SJCRH30 (cell line): ENCODE measurements around the gene PLGRKT. TPM values are rescaled to one million over a fixed set of nuclear protein-coding genes. Genes with fewer than 3 reads are reported as not detected.

Source experiments
- DNase-seq, 2 experiments: peaks; one replicate each; pipeline ENCODE4 v3.0.0-alpha.2; 2015 to 2020
- H3K27ac ChIP-seq: fragments of 250-450 bp; sonication (Bioruptor Pico); 2 replicates; pipeline ENCODE4 v1.5.1; 2020; ENCODE audit warnings: mild to moderate bottlenecking, moderate library complexity
- H3K27me3 ChIP-seq: fragments of 250-450 bp; sonication (Bioruptor Pico); 2 replicates; pipeline ENCODE4 v1.5.1; 2020; ENCODE audit warnings: mild to moderate bottlenecking, moderate library complexity
- H3K36me3 ChIP-seq: fragments of 250-450 bp; sonication (Bioruptor Pico); 2 replicates; pipeline ENCODE4 v1.5.1; 2020; ENCODE audit warnings: mild to moderate bottlenecking, moderate library complexity
- H3K4me1 ChIP-seq: fragments of 250-450 bp; sonication (Bioruptor Pico); 2 replicates; pipeline ENCODE4 v1.5.1; 2020; ENCODE audit warnings: mild to moderate bottlenecking, moderate library complexity
- H3K4me3 ChIP-seq: fragments of 250-450 bp; sonication (Bioruptor Pico); 2 replicates; pipeline ENCODE4 v1.5.1; 2020; ENCODE audit warnings: mild to moderate bottlenecking, moderate library complexity
- H3K9me3 ChIP-seq: fragments of 250-450 bp; sonication (Bioruptor Pico); replicated peaks from 2 replicates; pipeline ENCODE4 v1.5.1; 2020; ENCODE audit warnings: mild to moderate bottlenecking, moderate library complexity
- total RNA-seq: library from RNA; depleted of rRNA; stranded (reverse); fragments of >200 nt; shearing (Covaris generic); gene quantifications from 2 replicates; pipeline ENCODE4 v1.2.3, GENCODE V29; 2014

PLGRKT gene
- total RNA-seq, 1 experiment from 2014 or later, result 9.8 TPM

DNA sequence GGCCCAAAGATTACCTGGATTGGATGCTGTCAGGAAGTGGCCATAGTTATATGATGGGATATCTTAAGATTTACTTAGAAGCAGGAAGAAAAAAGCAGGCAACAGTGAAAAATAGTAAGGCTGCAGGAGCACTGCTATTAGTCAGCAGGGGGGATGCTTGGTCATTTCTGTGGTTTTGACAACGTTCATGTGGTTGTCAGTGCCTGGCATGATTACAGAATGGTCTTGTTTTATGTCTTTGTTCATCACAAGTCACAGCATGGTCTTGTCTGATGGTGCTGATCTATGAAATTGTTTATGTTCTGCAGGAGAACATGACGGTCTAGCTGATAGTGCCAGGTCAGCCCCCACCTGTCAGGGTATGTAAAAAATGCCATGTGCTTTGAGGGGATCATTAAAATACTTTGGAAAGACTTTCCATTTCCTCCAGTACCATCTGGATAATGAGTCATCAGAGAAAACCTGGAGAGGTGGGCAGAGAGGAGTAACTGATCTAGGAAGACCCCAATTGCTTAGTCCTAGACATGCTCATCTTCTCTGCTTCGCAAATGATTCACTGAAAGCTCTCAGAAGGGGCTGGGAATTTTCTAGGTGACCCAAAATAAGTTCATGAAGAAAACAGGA is 48.5 kb downstream of the PLGRKT start:
- H3K27me3 ChIP-seq, result no peaks in the 10 kb centered on the region

DNA sequence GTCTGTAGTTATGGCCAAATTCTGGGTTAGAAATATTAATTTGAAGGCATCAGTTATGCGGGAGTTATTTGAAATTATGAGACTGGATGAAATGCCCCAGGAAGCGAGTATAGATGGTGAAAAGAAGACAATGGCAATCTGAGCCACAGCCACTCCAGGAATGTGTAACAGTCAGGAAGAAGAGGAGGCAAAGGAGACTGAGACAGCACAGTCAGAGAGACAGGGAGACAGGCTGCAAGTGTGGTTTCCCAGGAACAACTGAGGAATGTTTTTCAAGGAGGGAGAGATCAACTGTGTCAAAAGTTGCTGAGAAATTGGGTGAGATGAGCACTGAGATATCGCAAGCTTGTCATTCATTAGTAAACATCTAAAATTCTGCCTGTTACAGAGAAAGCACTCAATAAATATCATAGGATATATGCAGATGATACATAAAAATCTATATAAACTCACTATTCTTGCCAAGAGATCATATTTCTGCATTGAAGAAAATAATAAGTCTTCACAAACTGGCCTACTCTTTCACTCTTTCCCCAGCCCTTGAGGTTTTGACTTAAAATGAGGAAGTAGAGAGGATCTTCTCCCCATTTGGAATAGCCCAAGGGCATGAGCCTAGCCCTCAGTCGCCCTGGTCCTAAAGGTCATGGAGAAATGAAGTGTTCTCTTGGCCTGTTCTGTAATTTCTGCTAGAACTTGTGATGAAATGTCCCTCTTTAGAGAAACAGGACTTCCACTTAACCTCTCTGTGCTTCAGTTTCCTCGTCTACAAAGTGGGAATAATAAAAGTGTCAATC is 49.5 kb downstream of the PLGRKT start:
- no peak for DNase-seq
- Histone ChIP-seq H3K27ac (no peak overlapping the region), H3K36me3 (no peaks in the 10 kb centered on the region), H3K4me1 (peaks cover 15% of the 10 kb centered on the region), H3K4me3 (no peak overlapping the region), H3K9me3 (no peaks in the 10 kb centered on the region), H3K27me3 (no peaks in the 10 kb centered on the region)

More for the DNA sequence above, 48.5 kb downstream of the PLGRKT start:
- Histone ChIP-seq H3K4me1 (peaks cover 15% of the 10 kb centered on the region), H3K36me3 (no peaks in the 10 kb centered on the region), H3K27ac (no peak overlapping the region; the same call in 1 of the 2 replicates), H3K4me3 (no peak overlapping the region), H3K9me3 (no peaks in the 10 kb centered on the region)
- DNase-seq, result peak; percentile 47 to 48

DNA sequence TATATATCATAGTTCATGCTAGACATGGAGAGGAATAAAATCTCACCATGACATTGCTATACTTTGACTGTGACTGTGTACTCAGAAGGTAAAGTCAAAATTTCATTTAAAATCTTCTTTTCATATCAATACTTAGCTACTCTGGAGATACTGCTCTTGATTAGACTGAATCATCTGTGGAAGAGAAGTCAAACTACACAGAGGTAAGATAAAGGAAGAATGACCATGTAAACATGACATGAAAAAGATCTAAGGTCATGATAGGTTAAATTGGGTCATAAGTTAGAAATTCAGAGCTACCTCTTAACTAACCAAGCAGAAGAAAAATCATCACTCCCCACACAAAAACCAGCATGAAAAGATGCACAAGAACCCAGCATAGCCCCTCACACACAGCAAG is 53.3 kb downstream of the PLGRKT start:
- no peaks in the 10 kb centered on the region for H3K9me3 ChIP-seq
- peaks cover 11% of the 10 kb centered on the region for H3K4me1 ChIP-seq
- no peak overlapping the region for H3K4me3 ChIP-seq
- no peak overlapping the region for H3K27ac ChIP-seq
- H3K27me3 ChIP-seq, result no peaks in the 10 kb centered on the region
- H3K36me3 ChIP-seq, result no peaks in the 10 kb centered on the region
- no peak for DNase-seq

DNA sequence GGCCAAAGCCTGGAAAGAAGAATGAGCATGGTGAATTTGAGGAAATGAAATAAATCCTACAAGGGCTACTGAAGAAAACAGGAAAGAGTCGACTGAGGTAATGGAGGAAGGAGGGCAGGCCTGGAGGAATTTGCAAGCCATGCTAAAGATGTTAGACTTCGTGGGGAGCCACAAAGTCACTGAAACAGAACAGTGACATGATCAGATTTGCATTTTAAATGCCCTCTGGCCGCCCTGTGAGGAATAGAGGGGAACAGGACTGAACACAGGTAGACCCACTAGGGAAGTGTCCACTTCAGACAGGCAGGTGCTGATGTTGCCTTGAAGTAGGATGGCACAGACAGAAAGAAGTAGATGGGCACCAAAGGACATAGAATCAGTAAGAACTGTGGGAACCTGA is 55.2 kb downstream of the PLGRKT start:
- no peaks in the 10 kb centered on the region for H3K36me3 ChIP-seq
- no peaks in the 10 kb centered on the region for H3K27me3 ChIP-seq
- DNase-seq, result no peak
- H3K4me1 ChIP-seq, result no peaks in the 10 kb centered on the region
- H3K4me3 ChIP-seq, result no peak overlapping the region
- H3K27ac ChIP-seq, result no peak overlapping the region
- no peaks in the 10 kb centered on the region for H3K9me3 ChIP-seq

DNA sequence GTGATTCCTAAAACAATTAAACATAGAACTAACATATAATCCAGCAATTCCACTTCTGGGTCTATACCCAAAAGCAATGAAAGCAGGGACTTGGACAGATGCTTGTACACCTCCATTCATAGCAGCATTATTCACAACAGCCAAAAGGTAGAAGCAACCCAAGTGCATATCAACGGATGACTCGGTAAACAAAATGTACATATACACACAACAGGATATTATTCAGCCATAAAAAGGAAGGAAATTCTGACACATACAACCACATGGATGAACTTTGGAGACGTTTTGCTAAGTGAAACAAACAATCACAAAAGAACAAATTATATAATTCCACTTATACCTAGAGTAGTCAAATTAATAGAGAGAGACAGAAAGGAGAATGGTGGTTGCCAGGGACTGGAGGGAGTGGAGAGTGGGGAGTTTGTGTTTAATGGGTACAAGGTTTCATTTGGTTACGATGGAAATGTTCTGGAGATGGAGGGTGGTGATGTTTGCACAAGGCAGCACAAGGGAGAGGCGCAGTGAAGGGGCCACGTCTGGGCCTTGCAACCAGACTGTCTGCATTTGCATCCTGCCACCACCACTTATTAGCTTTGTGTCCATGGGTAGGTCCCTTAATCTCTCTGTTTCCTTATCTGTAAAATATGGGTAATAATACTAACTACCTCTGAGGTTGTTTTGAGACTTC is 61.8 kb downstream of the PLGRKT start:
- Histone ChIP-seq H3K9me3 (no peaks in the 10 kb centered on the region), H3K27ac (no peak overlapping the region), H3K27me3 (no peaks in the 10 kb centered on the region), H3K4me3 (no peak overlapping the region), H3K4me1 (no peaks in the 10 kb centered on the region), H3K36me3 (no peaks in the 10 kb centered on the region)
- DNase-seq, result no peak

DNA sequence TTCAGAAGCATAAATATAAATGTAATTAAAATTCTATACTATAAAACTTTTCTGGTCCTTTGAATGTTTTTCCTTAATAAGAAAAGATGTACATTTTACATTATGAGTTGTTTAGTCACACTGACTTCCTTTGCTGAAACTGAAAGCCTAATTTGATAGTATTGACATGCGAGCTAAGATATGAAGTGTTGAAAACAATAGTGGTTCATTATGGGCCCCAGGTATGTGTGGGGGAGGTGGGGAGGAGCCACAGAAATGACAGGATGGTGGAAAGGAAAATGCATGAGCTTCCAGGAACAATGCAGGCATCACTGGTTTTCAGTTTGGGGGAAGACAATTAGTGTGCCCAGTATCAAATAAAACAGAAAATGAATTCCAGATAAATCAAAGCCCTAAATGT is 62.6 kb downstream of the PLGRKT start:
- H3K4me1 ChIP-seq, result no peaks in the 10 kb centered on the region
- no peak for DNase-seq
- H3K36me3 ChIP-seq, result no peaks in the 10 kb centered on the region
- no peak overlapping the region for H3K27ac ChIP-seq
- no peak overlapping the region for H3K4me3 ChIP-seq
- H3K9me3 ChIP-seq, result no peaks in the 10 kb centered on the region
- H3K27me3 ChIP-seq, result no peaks in the 10 kb centered on the region

DNA sequence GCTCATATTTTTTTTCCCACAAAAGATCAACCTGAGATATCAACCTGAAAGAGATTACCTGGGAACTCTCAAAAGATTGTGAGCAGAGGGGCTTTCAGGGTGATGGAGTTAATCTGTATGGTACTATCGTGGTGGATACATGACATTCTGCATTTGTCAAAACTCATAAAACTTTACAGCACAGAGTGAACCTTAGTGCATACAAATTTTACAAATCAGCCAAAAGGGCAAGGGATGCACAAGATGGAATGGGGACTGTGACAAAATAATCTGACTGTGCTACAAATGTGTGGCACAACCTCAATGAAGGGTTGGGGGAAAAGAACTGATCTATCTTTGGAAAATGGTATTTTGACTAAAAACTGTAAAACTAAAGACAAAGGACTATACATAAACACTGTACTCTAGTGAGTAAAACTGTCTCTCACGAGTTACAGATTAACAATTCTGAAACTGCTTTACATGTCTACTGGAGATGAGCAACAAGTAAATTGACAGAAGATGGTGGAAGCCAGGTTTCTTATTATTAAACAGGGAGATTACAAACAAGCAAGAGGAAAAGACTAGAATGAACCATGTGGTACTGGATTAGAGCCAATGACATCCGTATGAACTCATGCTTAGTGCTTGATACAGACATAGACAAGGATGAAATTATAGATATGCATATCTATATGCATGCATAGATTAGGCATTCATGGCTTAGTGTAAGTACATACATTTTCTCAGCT is 73.3 kb downstream of the PLGRKT start:
- no peak for DNase-seq
- Histone ChIP-seq H3K27ac (no peak overlapping the region), H3K4me3 (no peak overlapping the region), H3K27me3 (no peaks in the 10 kb centered on the region), H3K9me3 (no peaks in the 10 kb centered on the region), H3K36me3 (no peaks in the 10 kb centered on the region), H3K4me1 (peaks cover 25% of the 10 kb centered on the region)

DNA sequence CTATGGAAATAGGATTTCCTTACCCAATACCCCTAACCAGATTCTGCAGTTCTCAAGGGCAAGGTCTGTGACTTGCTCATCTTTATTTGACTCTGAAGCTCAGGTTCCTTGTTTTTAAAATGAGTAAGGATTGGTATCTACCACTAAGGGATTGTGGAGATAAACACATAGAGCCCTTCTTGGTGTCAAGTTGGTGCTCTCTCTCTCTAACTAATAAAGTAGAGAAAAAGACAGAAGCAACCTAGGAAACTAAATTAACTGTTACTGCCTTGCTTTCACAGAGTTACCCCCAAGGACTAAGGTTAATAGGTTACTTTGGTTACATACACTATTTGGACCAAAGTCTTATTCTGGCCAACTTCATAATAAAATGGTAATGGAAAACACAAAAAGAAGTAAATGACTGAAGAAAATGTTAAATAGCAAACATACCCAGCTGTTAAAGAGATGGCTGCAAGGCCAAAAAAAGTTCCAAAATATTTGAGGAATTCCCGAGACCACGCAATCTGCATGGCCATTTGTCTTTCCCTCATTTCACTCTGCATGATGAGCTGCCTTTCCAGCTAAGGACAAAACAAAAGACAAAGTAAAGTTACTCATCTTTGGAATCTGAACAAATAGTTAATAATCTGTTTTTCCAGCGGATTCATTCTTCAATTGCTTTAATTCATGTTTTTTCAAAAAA is 76.3 kb downstream of the PLGRKT start:
- Histone ChIP-seq H3K4me3 (no peak overlapping the region), H3K36me3 (no peaks in the 10 kb centered on the region), H3K9me3 (no peaks in the 10 kb centered on the region), H3K27ac (peak overlapping the region; percentile 54), H3K27me3 (no peaks in the 10 kb centered on the region), H3K4me1 (peaks cover 36% of the 10 kb centered on the region)
- peak in 1 of 2 experiments; percentile 2 for DNase-seq

DNA sequence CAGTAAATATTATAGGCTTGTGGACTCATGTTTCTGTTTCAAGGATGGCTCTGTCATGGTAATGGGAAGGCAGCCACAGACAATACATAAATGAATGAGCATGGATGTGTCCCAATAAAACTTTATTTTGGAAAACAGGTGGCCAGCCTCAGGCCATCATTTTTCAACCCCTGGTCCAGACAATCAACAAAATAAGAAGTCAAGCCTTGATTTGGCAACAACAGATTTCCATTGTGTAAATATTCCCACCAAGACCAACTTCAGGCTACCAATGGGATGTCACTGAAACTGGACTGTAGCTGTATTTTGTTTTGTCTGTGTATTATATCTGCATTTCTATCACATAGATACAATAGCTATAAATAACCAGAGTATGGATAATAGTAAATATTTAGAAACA is 77.4 kb downstream of the PLGRKT start:
- no peak overlapping the region for H3K4me3 ChIP-seq

DNA sequence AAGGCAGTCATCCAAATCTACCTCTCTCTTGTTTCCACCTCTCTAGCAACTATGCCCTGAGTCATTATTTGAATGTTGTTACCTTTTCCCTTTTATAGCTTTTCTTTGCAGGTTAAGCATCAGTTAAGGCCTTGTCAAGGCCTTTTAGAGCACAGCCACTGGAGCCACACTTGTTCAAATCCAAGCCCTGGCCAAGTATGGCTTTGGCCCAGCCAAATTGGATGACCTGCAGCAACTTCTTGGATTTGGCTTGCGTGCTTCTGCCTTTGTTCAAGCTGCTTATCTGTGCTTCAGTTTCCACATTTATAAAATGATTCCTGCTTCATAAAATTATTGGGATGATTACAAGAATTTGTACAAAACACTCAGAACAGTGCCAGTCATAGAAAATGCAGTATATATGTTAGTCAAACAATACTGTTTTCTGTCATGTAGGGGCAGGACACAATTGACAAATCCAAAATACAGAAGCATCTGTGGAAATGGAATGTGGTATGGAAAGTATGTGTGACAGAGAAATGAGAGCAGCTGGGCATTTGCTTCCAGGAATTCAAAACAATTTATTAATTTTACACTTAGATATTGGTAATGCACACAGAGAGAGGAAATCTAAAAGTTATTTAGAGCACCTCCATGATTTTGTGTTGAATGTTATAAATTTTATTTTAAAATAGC is 80.2 kb downstream of the PLGRKT start:
- Histone ChIP-seq H3K4me1 (peaks cover 36% of the 10 kb centered on the region), H3K4me3 (no peak overlapping the region), H3K27ac (peak overlapping the region; percentile 35), H3K9me3 (no peaks in the 10 kb centered on the region), H3K36me3 (no peaks in the 10 kb centered on the region), H3K27me3 (no peaks in the 10 kb centered on the region)
- peak in 1 of 2 experiments; percentile 4 for DNase-seq

More for the DNA sequence above, 77.4 kb downstream of the PLGRKT start:
- DNase-seq, result no peak
- no peak overlapping the region for H3K27ac ChIP-seq
- H3K4me1 ChIP-seq, result peaks cover 36% of the 10 kb centered on the region
- H3K9me3 ChIP-seq, result no peaks in the 10 kb centered on the region
- no peaks in the 10 kb centered on the region for H3K36me3 ChIP-seq
- H3K27me3 ChIP-seq, result no peaks in the 10 kb centered on the region

DNA sequence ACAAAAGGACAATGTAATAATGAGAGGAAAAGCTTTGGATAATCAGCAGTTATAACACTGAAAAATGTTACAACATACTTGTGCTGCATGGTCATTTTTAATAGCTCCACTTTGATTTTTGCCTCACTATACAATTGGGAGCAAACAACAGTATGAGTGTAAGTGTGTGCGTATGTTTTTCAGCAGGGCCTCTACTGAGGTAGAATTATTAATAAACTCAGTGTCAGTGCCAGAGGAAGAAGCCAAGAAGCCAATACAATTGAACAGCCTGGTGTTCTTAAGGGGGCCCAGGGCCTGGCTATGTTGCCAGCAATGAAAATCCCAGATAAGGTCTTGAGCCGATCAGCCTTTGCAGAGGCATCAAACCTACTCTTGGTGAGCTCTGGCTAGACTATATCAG is 81.9 kb downstream of the PLGRKT start:
- Histone ChIP-seq H3K4me1 (peaks cover 21% of the 10 kb centered on the region), H3K9me3 (no peaks in the 10 kb centered on the region), H3K36me3 (no peaks in the 10 kb centered on the region), H3K4me3 (no peak overlapping the region), H3K27ac (no peak overlapping the region), H3K27me3 (no peaks in the 10 kb centered on the region)
- DNase-seq, result no peak

DNA sequence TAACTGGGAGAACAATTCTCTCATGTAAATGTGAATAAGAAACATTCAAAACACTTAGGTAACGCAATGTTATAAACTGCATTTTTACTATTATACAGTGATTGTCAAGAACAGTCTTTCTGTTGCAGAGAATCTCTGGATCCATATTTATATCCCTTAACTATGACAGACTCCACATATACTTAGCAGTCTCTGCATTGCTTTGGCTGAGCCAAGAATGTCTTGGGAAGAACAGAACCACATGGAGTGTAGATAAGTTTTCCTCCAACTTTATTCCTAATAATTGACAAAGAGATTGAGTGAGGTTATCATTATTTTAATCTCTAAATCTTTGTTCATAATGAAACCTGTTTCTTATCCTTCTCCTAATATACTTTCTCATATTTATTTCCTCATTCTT is 82.5 kb downstream of the PLGRKT start:
- no peaks in the 10 kb centered on the region for H3K9me3 ChIP-seq

DNA sequence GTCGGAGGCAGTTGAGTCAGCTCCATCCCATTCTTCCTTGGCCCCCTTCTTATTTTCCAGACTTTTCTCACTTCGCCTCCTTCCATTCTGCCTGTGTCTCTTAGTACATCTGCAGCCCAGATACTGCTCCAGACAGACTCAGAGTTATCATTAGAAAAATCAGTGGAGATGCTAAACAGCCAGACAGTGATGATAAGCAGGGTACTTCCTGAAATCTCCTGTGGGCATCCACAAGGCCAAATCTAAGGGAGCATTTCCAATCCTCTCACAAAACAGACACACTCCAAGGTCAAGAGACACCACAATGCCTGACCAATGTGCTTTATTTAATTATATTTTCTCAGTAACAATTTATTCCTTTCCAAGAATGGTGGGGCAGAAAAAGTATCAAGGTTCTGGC is 83.5 kb downstream of the PLGRKT start:
- Histone ChIP-seq H3K9me3 (no peaks in the 10 kb centered on the region), H3K27me3 (no peaks in the 10 kb centered on the region), H3K36me3 (no peaks in the 10 kb centered on the region), H3K27ac (no peak overlapping the region), H3K4me3 (no peak overlapping the region), H3K4me1 (peaks cover 11% of the 10 kb centered on the region)
- DNase-seq, result no peak

More for the DNA sequence above, 82.5 kb downstream of the PLGRKT start:
- no peak overlapping the region for H3K4me3 ChIP-seq
- peaks cover 15% of the 10 kb centered on the region for H3K4me1 ChIP-seq
- H3K27ac ChIP-seq, result no peak overlapping the region
- H3K27me3 ChIP-seq, result no peaks in the 10 kb centered on the region
- DNase-seq, result no peak
- H3K36me3 ChIP-seq, result no peaks in the 10 kb centered on the region
